HG02642 (cell line): ENCODE results near the gene DISP2.
A peak's percentile ranks its signal among the peaks of the same experiment; 100 is the strongest.

Experiments
- ATAC-seq: cut with Tn5 transposase; IDR thresholded peaks from one replicate; pipeline ENCODE4 v1.9.1; 2021; ENCODE audit warnings: mild to moderate bottlenecking; ENCODE audit not compliant: unreplicated experiment, poor library complexity

Gene DISP2

DNA sequence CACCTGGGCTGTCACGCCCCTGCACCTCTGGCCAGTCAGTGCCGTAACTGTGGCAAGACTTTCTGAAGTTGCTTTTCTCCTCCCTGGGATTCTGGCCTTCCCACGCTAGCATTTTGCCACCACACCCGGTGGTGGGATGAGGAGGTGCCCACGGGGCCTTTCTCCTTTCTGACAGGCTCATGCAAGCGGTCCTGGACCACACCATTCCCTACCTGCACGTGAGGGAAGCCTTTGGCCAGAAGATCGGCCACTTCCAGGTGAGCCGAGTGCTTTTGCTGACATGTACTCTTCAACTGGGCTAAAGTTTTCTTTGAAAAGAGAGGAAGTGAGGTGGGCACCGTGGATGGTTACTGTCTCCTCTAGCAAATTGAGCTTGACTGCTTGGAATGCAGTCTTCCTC lies 57.2 kb downstream of the DISP2 start:
- no peak for ATAC-seq

DNA sequence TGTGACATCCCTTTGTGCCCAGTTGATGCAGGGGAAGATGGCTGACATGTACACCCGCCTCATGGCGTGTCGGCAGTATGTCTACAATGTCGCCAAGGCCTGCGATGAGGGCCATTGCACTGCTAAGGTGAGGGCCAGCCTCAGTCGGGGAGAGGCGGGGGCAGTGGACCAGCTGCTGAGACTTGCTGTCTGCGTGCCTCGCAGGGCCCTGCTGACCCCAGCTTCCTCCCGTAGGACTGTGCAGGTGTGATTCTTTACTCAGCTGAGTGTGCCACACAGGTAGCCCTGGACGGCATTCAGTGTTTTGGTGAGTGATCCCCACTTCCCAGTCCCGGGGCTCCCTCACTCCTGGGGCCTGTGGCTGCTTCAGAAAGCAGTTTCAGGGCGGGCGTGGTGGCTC lies 58.0 kb downstream of the DISP2 start:
- ATAC-seq = no peak

DNA sequence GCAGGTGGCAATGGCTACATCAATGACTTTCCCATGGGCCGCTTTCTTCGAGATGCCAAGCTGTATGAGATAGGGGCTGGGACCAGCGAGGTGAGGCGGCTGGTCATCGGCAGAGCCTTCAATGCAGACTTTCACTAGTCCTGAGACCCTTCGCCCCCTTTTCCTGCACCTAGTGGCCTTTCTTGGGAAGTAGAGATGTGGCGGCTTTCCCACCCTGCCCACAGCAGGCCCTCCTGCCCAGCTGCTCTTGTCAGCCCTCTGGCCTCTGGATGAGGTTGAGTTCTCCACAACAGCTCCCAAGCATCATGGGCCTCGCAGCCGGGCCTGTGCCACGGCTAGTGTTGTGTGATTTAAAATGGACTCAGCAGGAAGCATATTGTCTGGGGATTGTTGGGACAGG lies 60.1 kb downstream of the DISP2 start:
- no peak for ATAC-seq

DNA sequence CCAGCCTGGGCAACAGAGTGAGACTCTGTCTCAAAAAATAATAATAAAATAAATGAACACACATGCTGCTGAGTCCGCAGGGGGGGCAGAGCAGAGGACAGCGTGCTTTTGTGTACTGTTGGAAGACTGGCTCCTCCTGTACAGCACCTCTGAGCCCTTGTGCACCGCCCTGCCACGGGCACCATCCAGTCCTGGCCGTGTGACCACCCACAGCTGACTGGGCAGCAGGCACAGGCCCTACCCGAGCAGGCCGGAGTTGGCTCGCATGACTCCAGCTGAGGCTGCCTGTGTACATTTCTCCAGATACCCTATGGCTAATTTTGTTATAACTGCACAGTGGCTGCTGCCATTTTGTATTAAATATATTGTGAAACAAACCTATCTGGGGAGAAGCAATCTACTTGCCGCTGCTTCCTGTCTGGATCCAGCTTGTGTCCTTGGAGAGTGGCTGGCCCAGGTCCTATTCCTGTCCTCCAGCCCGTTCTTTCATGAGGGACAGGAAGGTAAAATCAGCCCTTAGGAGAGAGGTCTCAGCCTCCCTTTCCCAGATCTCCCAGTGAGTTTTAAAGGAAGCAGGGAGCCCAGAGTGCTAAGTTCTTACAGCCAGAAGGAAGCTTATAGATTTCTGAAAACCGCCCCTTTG lies 62.2 kb downstream of the DISP2 start:
- ATAC-seq = no peak

DNA sequence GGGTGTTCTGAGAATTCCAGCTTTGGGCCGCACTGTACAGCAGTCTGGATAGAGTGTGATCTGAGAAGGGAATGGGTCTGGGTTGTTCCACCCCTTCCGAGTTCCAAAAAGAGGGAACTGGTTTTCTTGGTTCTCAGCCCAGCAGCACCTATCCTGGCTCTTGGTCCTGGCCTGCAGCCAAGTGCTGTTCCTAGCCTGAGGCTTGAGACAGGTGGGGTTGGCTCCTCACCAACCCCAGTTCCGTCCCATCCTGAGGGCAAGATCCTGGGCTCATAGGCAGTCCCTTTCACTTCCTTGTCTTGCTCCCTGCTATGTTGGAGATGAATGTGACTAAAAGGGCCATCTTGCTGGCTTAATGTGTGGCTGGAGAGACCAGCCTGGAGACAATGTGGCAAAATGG lies 62.8 kb downstream of the DISP2 start:
- ATAC-seq = no peak

DNA sequence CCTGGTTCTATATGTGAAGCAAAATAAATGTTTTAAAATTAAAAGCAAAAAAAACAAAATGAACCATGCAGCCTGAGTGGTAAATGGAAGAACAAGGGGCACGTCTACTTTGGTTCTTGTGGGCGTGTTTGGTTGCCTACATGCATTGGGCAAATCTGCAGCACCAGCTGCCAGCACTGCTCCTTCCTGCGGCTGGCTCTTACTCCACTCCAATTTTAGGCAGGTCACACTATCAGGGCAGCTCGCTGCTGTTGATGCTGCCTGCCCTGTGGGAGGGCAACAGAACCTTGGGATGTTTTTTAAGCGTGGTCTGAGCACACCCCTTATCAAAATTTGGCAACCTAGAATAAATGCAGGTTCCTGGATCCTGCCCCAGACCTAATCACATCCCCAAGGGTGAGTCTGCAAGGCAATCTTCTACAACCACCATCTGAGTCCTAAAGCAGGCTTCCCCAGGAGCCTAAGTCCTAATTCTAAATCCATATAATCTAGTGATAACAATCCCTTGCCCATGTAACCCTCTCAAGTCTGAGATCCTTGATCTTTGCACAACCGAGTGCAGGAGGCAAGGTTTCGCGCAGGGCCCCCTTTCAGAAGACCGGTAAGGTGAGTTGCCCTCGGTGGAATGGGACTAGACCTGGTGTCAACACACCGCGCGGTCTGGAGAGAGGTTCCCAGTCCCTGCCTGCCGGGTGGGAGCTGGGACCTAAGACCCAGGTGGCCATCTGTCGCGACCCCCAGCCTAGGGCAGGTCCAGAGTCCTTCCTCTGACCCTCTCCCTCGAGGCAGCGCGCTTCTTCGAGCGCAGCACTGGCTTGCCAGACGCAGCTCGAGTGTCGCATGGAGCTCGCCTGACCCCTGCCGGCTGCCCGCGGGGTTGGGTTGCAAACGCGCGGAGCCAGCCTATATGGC lies 63.5 kb downstream of the DISP2 start:
- peak; percentile 81 for ATAC-seq

DNA sequence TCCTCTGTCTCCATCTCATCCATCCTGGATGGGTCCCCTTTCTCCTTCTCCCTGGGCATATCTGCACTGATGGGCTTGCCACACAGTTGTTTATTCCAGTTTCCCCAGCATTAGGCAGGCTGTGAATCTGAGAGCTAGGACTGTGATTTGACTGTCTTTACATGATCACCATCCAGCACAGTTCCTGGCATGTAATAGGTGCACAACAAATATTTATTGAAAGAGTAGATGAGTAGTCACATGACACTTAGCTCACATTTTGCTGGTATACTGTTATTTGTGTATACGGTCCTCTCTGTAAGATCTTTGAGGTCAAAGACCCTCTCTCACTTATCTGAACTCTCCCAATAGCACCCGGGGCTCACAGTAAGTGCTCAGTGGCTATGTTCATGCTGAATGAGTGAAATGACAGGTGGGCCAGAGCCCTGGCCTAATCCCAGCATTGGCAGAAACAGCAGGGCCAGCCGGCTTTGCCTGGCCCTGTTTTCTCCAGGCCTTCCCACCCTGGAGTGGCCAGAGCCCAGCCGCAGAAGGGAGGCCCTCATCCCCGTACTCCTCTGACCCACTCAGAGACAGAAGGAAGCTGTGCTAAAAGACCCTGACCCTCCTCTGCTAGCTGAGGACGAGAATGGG lies 66.6 kb downstream of the DISP2 start:
- no peak for ATAC-seq

DNA sequence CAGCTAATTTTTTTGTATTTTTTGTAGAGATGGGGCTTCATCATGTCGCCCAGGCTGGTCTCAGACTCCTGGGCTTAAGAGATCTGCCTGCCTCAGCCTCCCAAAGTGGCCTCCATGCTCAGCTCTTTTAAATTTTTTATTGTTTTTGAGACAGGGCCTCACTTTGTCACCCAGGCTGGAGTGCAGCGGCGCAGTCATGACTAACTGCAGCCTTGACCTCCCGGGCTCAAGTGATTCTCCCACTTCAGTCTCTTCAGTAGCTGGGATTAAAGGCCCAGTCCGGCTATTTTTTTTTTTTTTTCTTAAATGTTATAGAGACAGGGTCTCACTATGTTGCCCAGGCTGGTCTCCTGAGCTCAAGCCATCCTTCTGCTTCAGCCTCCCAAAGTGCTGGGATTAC lies 67.7 kb downstream of the DISP2 start:
- no peak for ATAC-seq

DNA sequence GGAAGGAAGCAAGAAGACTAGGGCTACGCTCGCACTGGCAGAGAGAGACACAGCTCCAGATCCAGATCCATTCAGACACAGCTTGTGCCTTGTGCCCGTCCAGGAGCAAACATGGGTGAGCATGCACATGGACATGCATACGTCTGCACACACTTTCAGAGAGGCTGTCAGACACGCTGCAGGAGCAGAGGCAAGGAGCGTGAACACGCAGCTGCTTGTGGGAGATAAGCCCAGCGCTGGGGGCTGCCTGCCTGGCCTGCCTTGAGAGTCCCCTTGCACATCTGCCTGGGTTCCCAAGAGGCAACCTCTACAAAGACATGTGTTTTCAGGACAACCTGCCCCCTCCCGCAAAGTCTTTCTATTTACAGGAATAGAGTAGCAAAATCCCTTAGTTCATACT lies 69.2 kb downstream of the DISP2 start:
- no peak for ATAC-seq

DNA sequence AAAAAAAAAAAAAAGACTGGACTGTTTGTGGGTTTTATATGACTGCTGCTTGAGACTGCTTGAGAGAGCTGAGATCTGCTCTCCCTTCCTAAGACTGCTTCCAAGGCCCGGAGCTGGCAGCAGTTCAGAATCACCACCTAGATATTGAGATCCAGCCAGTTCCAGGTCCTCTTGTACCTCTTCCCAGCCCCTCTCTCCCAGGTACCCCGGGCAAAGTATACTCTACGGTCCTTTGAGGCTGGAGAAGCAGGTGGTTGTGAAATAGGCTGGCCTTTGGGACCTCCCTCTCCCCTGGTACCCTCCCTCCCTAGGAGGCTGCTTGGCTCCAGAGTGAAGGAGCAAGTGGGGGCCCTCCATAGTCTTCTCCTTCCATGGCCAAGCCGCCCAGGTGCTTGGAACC lies 70.2 kb downstream of the DISP2 start:
- no peak for ATAC-seq
